ENCODE results near the gene CIZ1.
"Not testable (repeated sequence)": the region's sequence is repeated elsewhere in the genome, so short reads cannot be mapped to it uniquely, and the experiment has no call there.

DNA sequence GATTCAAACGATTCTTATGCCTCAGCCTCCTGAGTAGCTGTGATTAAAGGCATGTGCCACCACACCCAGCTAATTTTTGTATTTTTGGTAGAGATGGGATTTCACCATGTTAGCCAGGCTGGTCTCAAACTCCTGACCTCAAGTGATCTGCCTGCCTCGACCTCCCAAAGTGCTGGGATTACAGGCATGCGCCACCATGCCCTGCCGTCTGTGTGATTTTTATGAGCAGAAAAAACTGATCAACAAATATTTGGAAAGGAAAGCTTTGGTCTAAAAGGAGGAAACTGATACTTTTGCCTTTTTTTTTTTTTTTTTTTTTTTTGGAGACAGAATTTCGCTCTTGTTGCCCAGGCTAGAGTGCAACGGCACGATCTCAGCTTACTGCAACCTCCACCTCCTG is 39.5 kb upstream of the CIZ1 start:
- TF ChIP-seq, protein P1, sequence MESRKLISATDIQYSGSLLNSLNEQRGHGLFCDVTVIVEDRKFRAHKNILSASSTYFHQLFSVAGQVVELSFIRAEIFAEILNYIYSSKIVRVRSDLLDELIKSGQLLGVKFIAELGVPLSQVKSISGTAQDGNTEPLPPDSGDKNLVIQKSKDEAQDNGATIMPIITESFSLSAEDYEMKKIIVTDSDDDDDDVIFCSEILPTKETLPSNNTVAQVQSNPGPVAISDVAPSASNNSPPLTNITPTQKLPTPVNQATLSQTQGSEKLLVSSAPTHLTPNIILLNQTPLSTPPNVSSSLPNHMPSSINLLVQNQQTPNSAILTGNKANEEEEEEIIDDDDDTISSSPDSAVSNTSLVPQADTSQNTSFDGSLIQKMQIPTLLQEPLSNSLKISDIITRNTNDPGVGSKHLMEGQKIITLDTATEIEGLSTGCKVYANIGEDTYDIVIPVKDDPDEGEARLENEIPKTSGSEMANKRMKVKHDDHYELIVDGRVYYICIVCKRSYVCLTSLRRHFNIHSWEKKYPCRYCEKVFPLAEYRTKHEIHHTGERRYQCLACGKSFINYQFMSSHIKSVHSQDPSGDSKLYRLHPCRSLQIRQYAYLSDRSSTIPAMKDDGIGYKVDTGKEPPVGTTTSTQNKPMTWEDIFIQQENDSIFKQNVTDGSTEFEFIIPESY (IDR thresholded peaks at IDR 0.05; ENCODE audit: borderline replicate concordance, low read depth): not testable (repeated sequence)
- not testable (repeated sequence) for TF ChIP-seq SIN3A (IDR thresholded peaks at IDR 0.05; ENCODE audit: borderline replicate concordance, low read depth, low read length); GATA2 (CRISPR knock-in tag; IDR thresholded peaks at IDR 0.05); MAX (IDR thresholded peaks at IDR 0.05; ENCODE audit: low read depth); REST (IDR thresholded peaks at IDR 0.05; ENCODE audit: low read depth, low read length); FOXM1 (IDR thresholded peaks at IDR 0.05; ENCODE audit: low read depth); TEAD4 (IDR thresholded peaks at IDR 0.05; ENCODE audit: borderline replicate concordance, insufficient read depth)
- TF ChIP-seq, protein P2, sequence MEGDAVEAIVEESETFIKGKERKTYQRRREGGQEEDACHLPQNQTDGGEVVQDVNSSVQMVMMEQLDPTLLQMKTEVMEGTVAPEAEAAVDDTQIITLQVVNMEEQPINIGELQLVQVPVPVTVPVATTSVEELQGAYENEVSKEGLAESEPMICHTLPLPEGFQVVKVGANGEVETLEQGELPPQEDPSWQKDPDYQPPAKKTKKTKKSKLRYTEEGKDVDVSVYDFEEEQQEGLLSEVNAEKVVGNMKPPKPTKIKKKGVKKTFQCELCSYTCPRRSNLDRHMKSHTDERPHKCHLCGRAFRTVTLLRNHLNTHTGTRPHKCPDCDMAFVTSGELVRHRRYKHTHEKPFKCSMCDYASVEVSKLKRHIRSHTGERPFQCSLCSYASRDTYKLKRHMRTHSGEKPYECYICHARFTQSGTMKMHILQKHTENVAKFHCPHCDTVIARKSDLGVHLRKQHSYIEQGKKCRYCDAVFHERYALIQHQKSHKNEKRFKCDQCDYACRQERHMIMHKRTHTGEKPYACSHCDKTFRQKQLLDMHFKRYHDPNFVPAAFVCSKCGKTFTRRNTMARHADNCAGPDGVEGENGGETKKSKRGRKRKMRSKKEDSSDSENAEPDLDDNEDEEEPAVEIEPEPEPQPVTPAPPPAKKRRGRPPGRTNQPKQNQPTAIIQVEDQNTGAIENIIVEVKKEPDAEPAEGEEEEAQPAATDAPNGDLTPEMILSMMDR (IDR thresholded peaks at IDR 0.05): not testable (repeated sequence)

Data from SK-N-SH (cell line).